GM12878 (cell line): Measurements from ENCODE around the gene ZC3H12D. TPM values are rescaled to one million over a fixed set of nuclear protein-coding genes. Genes with fewer than 3 reads are reported as not detected.

Experiments
- ATAC-seq: fragments of 200-7000 bp; cut with Tn5 transposase; 3 replicates; pipeline ENCODE4 v1.9.1; 2020; ENCODE audit warnings: mild to moderate bottlenecking, moderate library complexity
- BruUV-seq: library from RNA; stranded (reverse); fragments of 400-500 nt; replicated peaks from 2 replicates; lab custom pipeline; 2021; lab: Mats Ljungman, UMichigan
- CTCF ChIA-PET: fragments of 300-600 bp; sonication (Branson Sonifier 250); formaldehyde crosslinking; extraction: SDS; loops from one replicate; lab custom pipeline; 2021; ENCODE audit warnings: inconsistent platforms; lab: Yijun Ruan, JAX
- POLR2A ChIA-PET: fragments of 350-600 bp; formaldehyde crosslinking; extraction: SDS; loops from one replicate; lab custom pipeline; 2021; ENCODE audit warnings: inconsistent platforms; lab: Charles Lee
- RAD21 ChIA-PET: fragments of 300-600 bp; sonication (Branson Sonifier 250); formaldehyde crosslinking; loops from one replicate; lab custom pipeline; 2023; ENCODE audit warnings: antibody characterized with exemption; ENCODE audit not compliant: unreplicated experiment; lab: Charles Lee
- SMC1A ChIA-PET: fragments of 300-600 bp; sonication (Branson Sonifier 250); formaldehyde crosslinking; loops from one replicate; lab custom pipeline; 2023; ENCODE audit not compliant: unreplicated experiment, uncharacterized antibody; lab: Charles Lee
- DNase-seq: peaks from one replicate; pipeline ENCODE4 v3.0.0-alpha.2; 2011; ENCODE audit warnings: low read depth, low spot score
- FAIRE-seq: peaks from 3 replicates; lab custom pipeline; 2011; peaks lifted over from hg19 to GRCh38; lab: Jason Lieb, UNC
- H2AFZ ChIP-seq: 2 replicates; pipeline ENCODE4 v1.6.0; 2011; ENCODE audit warnings: low read depth, low read length, control low read depth; ENCODE audit not compliant: control insufficient read depth
- H3K27ac ChIP-seq: 2 replicates; pipeline ENCODE4 v1.5.1; 2011; ENCODE audit warnings: control low read depth; ENCODE audit not compliant: control insufficient read depth, insufficient read depth
- H3K27me3 ChIP-seq, 2 experiments: replicated peaks in 1 of 2; 2 replicates each; pipeline versions ENCODE4 v1.6.0 to v1.6.1; 2011; ENCODE audit warnings: low read length in 1 of 2; ENCODE audit not compliant: control insufficient read depth in 2 of 2, insufficient read depth in 2 of 2
- H3K36me3 ChIP-seq, 2 experiments: 2 replicates each; pipeline ENCODE4 v1.5.1; 2011; ENCODE audit warnings: low read length in 1 of 2; ENCODE audit not compliant: control insufficient read depth in 2 of 2, insufficient read depth in 2 of 2
- H3K4me1 ChIP-seq: 2 replicates; pipeline ENCODE4 v1.6.1; 2011; ENCODE audit warnings: mild to moderate bottlenecking, low read length, moderate library complexity, mixed read lengths; ENCODE audit not compliant: control insufficient read depth, insufficient read depth
- H3K4me2 ChIP-seq: 2 replicates; pipeline ENCODE4 v1.6.0; 2011; ENCODE audit warnings: control low read depth; ENCODE audit not compliant: control insufficient read depth, insufficient read depth
- H3K4me3 ChIP-seq: fragments of 200-600 bp; sonication (generic); 2 replicates; pipeline ENCODE4 v1.5.1; 2016
- H3K79me2 ChIP-seq: 2 replicates; pipeline ENCODE4 v1.6.0; 2011; ENCODE audit warnings: low read length; ENCODE audit not compliant: control insufficient read depth, insufficient read depth
- H3K9ac ChIP-seq: 2 replicates; pipeline ENCODE4 v1.8.0; 2011; ENCODE audit warnings: low read length, control low read depth, mixed read lengths; ENCODE audit not compliant: control insufficient read depth, insufficient read depth
- H3K9me3 ChIP-seq: replicated peaks from 3 replicates; pipeline ENCODE4 v1.5.1; 2011; ENCODE audit warnings: mild to moderate bottlenecking, low read length; ENCODE audit not compliant: control insufficient read depth, insufficient read depth
- H4K20me1 ChIP-seq: 2 replicates; pipeline ENCODE4 v1.6.0; 2011; ENCODE audit not compliant: control insufficient read depth, insufficient read depth
- DPF2 ChIP-seq: fragments of 450-650 bp; IDR thresholded peaks from 2 replicates; pipeline ENCODE4 v1.6.1; 2017; ENCODE audit warnings: mild to moderate bottlenecking
- E2F4 ChIP-seq: IDR thresholded peaks from 2 replicates; pipeline ENCODE4 v1.6.1; 2012; ENCODE audit warnings: low read depth, low read length, improper control_type of control experiment
- PBX3 ChIP-seq: IDR thresholded peaks from 2 replicates; pipeline ENCODE4 v1.6.1; 2011; ENCODE audit warnings: mild to moderate bottlenecking, low read depth, low read length, moderate library complexity; ENCODE audit not compliant: insufficient replicate concordance
- RELA ChIP-seq: fragments of 450-650 bp; IDR thresholded peaks from 2 replicates; pipeline ENCODE4 v1.8.0; 2014; ENCODE audit warnings: borderline replicate concordance; ENCODE audit not compliant: partially characterized antibody
- SMARCA5 ChIP-seq: fragments of 450-650 bp; IDR thresholded peaks from 2 replicates; pipeline ENCODE4 v1.6.1; 2017; ENCODE audit warnings: mild to moderate bottlenecking
- YY1 ChIP-seq: IDR thresholded peaks from 2 replicates; pipeline ENCODE4 v1.6.1; 2011; ENCODE audit warnings: low read depth, mild to moderate bottlenecking, low read length
- WGBS: methylation state at CpG from one replicate; pipeline ENCODE4 v1.1.6; 2016; ENCODE audit warnings: low lambda C conversion rate; ENCODE audit not compliant: insufficient replicate concordance, insufficient coverage; ENCODE audit errors: missing lambda C conversion rate; 5-methylcytosine and 5-hydroxymethylcytosine counted together
- in situ Hi-C: fragments of 300-500 bp; cut with MboI; formaldehyde crosslinking; loops from 9 replicates; pipeline ENCODE4 v1.14.3; 2018; ENCODE audit warnings: mixed read lengths
- intact Hi-C: fragments of 100-400 bp; cut with micrococcal nuclease; formaldehyde crosslinking; loops from one replicate; pipeline ENCODE4 v1.14.2; 2022; ENCODE audit not compliant: unreplicated experiment
- polyA plus RNA-seq, 11 experiments: library from polyadenylated mRNA; depleted of rRNA in 4 of 11; unstranded in 6 of 11; stranded (reverse) in 5 of 11; fragments of >200 nt; fragmentation: Nextera tagmentation in 4 of 11; fragmentation: Illumina TruSeq in 1 of 11; extraction: Ambion mirVana in 4 of 11; extraction: Trizol in 1 of 11; gene quantifications; 1 replicate in 1 of 11; 2 replicates in 10 of 11; pipeline versions ENCODE4 v1.2.1 to v1.2.3, GENCODE V29; 2011 to 2016; ENCODE audit warnings: inconsistent platforms in 2 of 11, missing spikeins in 2 of 11, low read depth in 1 of 11
- total RNA-seq, 4 experiments: library from RNA; depleted of rRNA in 3 of 4; stranded (reverse); fragments of >200 nt in 3 of 4; fragmentation: Illumina TruSeq in 1 of 4; extraction: Trizol in 1 of 4; gene quantifications; 2 replicates each; pipeline versions ENCODE4 v1.2.1 to v1.2.3, GENCODE V29; 2013 to 2021
- TF ChIP-seq, protein P1 (sequence below): fragments of 450-650 bp; IDR thresholded peaks from 2 replicates; pipeline ENCODE4 v1.6.1; 2017; ENCODE audit warnings: mild to moderate bottlenecking, moderate library complexity

Gene ZC3H12D
- total and polyA plus RNA-seq, 10 of the 15 experiments (the other 5 are each of a cell fraction or from before 2014, with no cell fraction given): 1.4 to 29.7 (median 8.8) TPM

- Histone ChIP-seq H2AFZ (no peak overlapping the region), H3K36me3 (no peaks in the 10 kb centered on the region), H4K20me1 (no peaks in the 10 kb centered on the region), H3K9ac (no peak overlapping the region), H3K27ac (no peak overlapping the region), H3K9me3 (no peaks in the 10 kb centered on the region), H3K79me2 (no peaks in the 10 kb centered on the region), H3K4me2 (no peak overlapping the region), H3K27me3 (no peaks in the 10 kb centered on the region; a peak in 1 of 4 replicates), H3K4me3 (no peak overlapping the region), H3K4me1 (no peaks in the 10 kb centered on the region)
- 38% methylated on average over 5 of the region's 5 CpGs for WGBS
- ATAC-seq (no peak), FAIRE-seq (no peak), DNase-seq (no peak)
- ChIA-PET SMC1A (interaction anchor here (0.9 to 1.6 kb wide), 2 partner anchors 82 to 350 kb away, joined by 3 read pairs; no protein-coding TSS in a partner anchor), CTCF (interaction anchor here (0.9 to 3.3 kb wide), 7 partner anchors 60 to 399 kb away, joined by 3 to 14 read pairs (median 5); no protein-coding TSS in a partner anchor), POLR2A (no interaction called here), RAD21 (interaction anchor here (0.5 to 1.4 kb wide), 5 partner anchors 213 to 391 kb away, joined by 3 to 4 read pairs (median 3); no protein-coding TSS in a partner anchor)
- in situ Hi-C loops: loop anchor here (5.0 to 25.0 kb wide), 4 partner anchors 343 to 853 kb away; no protein-coding TSS in a partner anchor
- intact Hi-C loops: no loop called here
- BruUV-seq: no TSS peak
- no peak for TF ChIP-seq PBX3
- TF ChIP-seq E2F4: no peak
- no peak for TF ChIP-seq RELA
- no peak for TF ChIP-seq SMARCA5
- TF ChIP-seq, protein P1, sequence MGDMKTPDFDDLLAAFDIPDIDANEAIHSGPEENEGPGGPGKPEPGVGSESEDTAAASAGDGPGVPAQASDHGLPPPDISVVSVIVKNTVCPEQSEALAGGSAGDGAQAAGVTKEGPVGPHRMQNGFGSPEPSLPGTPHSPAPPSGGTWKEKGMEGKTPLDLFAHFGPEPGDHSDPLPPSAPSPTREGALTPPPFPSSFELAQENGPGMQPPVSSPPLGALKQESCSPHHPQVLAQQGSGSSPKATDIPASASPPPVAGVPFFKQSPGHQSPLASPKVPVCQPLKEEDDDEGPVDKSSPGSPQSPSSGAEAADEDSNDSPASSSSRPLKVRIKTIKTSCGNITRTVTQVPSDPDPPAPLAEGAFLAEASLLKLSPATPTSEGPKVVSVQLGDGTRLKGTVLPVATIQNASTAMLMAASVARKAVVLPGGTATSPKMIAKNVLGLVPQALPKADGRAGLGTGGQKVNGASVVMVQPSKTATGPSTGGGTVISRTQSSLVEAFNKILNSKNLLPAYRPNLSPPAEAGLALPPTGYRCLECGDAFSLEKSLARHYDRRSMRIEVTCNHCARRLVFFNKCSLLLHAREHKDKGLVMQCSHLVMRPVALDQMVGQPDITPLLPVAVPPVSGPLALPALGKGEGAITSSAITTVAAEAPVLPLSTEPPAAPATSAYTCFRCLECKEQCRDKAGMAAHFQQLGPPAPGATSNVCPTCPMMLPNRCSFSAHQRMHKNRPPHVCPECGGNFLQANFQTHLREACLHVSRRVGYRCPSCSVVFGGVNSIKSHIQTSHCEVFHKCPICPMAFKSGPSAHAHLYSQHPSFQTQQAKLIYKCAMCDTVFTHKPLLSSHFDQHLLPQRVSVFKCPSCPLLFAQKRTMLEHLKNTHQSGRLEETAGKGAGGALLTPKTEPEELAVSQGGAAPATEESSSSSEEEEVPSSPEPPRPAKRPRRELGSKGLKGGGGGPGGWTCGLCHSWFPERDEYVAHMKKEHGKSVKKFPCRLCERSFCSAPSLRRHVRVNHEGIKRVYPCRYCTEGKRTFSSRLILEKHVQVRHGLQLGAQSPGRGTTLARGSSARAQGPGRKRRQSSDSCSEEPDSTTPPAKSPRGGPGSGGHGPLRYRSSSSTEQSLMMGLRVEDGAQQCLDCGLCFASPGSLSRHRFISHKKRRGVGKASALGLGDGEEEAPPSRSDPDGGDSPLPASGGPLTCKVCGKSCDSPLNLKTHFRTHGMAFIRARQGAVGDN: no peak
- TF ChIP-seq YY1: no peak
- no peak for TF ChIP-seq DPF2
Measured at GRCh38 chr6:149425754-149426153, 59.1 kb downstream of the ZC3H12D start.
